HG03354 (cell line): ENCODE data around the gene TDRD1.

Experiments used
- ATAC-seq: cut with Tn5 transposase; IDR thresholded peaks from one replicate; pipeline ENCODE4 v1.9.1; 2021; ENCODE audit warnings: mild to moderate bottlenecking; ENCODE audit not compliant: unreplicated experiment, poor library complexity, severe bottlenecking

TDRD1 gene

GRCh38 chr10:114281461-114281860 lies 102.3 kb downstream of the TDRD1 start:
- no peak for ATAC-seq
